HUES48 (cell line): Measurements from ENCODE around the gene GRIN2A.

ENCODE experiments used
- H3K27ac ChIP-seq: one replicate; pipeline ENCODE4 v1.7.0; 2013; ENCODE audit warnings: low read depth, low read length, inconsistent platforms
- H3K27me3 ChIP-seq: 2 replicates; pipeline ENCODE4 v1.6.1; 2013; ENCODE audit warnings: mild to moderate bottlenecking, low read length; ENCODE audit not compliant: control insufficient read depth, insufficient read depth
- H3K36me3 ChIP-seq: 2 replicates; pipeline ENCODE4 v1.6.1; 2013; ENCODE audit warnings: low read length; ENCODE audit not compliant: control insufficient read depth, insufficient read depth
- H3K4me1 ChIP-seq: 2 replicates; pipeline ENCODE4 v1.6.1; 2013; ENCODE audit warnings: mild to moderate bottlenecking, low read length; ENCODE audit not compliant: control insufficient read depth, insufficient read depth
- H3K4me3 ChIP-seq: 2 replicates; pipeline ENCODE4 v1.5.1; 2013; ENCODE audit warnings: mild to moderate bottlenecking, low read depth, low read length
- H3K9ac ChIP-seq: 2 replicates; pipeline ENCODE4 v1.6.1; 2013; ENCODE audit warnings: mild to moderate bottlenecking, low read depth, low read length, moderate library complexity
- H3K9me3 ChIP-seq: 2 replicates; pipeline ENCODE4 v1.6.1; 2013; ENCODE audit warnings: low read length; ENCODE audit not compliant: control insufficient read depth, insufficient read depth

GRIN2A gene

GRCh38 chr16:9862327-9862726 lies 319.9 kb downstream of the GRIN2A start:
- Histone ChIP-seq H3K9me3 (no peaks in the 10 kb centered on the region), H3K4me3 (no peak overlapping the region), H3K27me3 (no peaks in the 10 kb centered on the region), H3K4me1 (no peaks in the 10 kb centered on the region), H3K9ac (no peak overlapping the region), H3K36me3 (no peaks in the 10 kb centered on the region), H3K27ac (no peak overlapping the region)

GRCh38 chr16:9860876-9861275 lies 321.4 kb downstream of the GRIN2A start:
- Histone ChIP-seq H3K4me3 (no peak overlapping the region), H3K27me3 (no peaks in the 10 kb centered on the region), H3K9ac (no peak overlapping the region), H3K4me1 (no peaks in the 10 kb centered on the region), H3K27ac (no peak overlapping the region), H3K9me3 (no peaks in the 10 kb centered on the region), H3K36me3 (no peaks in the 10 kb centered on the region)

- Histone ChIP-seq H3K4me3 (no peak overlapping the region), H3K9me3 (no peaks in the 10 kb centered on the region), H3K27ac (no peak overlapping the region), H3K9ac (no peak overlapping the region), H3K27me3 (no peaks in the 10 kb centered on the region), H3K4me1 (no peaks in the 10 kb centered on the region), H3K36me3 (no peaks in the 10 kb centered on the region)
These were observed 322.4 kb downstream of the GRIN2A start for GRCh38 chr16:9859701-9860327.

GRCh38 chr16:9854675-9855074 lies 327.6 kb downstream of the GRIN2A start:
- Histone ChIP-seq H3K9ac (no peak overlapping the region), H3K36me3 (no peaks in the 10 kb centered on the region), H3K4me1 (no peaks in the 10 kb centered on the region), H3K27me3 (no peaks in the 10 kb centered on the region), H3K9me3 (no peaks in the 10 kb centered on the region), H3K27ac (no peak overlapping the region), H3K4me3 (no peak overlapping the region)

GRCh38 chr16:9852003-9852402 lies 330.2 kb downstream of the GRIN2A start:
- Histone ChIP-seq H3K27me3 (no peaks in the 10 kb centered on the region), H3K36me3 (no peaks in the 10 kb centered on the region), H3K4me3 (no peak overlapping the region), H3K9ac (no peak overlapping the region), H3K9me3 (no peaks in the 10 kb centered on the region), H3K27ac (no peak overlapping the region), H3K4me1 (no peaks in the 10 kb centered on the region)

- Histone ChIP-seq H3K36me3 (no peaks in the 10 kb centered on the region), H3K27me3 (no peaks in the 10 kb centered on the region), H3K9ac (no peak overlapping the region), H3K4me1 (no peaks in the 10 kb centered on the region), H3K4me3 (no peak overlapping the region), H3K9me3 (no peaks in the 10 kb centered on the region), H3K27ac (no peak overlapping the region)
These were observed 331.4 kb downstream of the GRIN2A start for GRCh38 chr16:9850817-9851216.

GRCh38 chr16:9849697-9850245 lies 332.5 kb downstream of the GRIN2A start:
- Histone ChIP-seq H3K9ac (no peak overlapping the region), H3K36me3 (no peaks in the 10 kb centered on the region), H3K4me1 (no peaks in the 10 kb centered on the region), H3K4me3 (no peak overlapping the region), H3K9me3 (no peaks in the 10 kb centered on the region), H3K27ac (no peak overlapping the region), H3K27me3 (no peaks in the 10 kb centered on the region)

GRCh38 chr16:9847146-9847545 lies 335.1 kb downstream of the GRIN2A start:
- Histone ChIP-seq H3K4me3 (no peak overlapping the region), H3K27ac (no peak overlapping the region), H3K27me3 (no peaks in the 10 kb centered on the region), H3K36me3 (no peaks in the 10 kb centered on the region), H3K4me1 (no peaks in the 10 kb centered on the region), H3K9me3 (no peaks in the 10 kb centered on the region), H3K9ac (no peak overlapping the region)

GRCh38 chr16:9846362-9847099 lies 335.7 kb downstream of the GRIN2A start:
- Histone ChIP-seq H3K9me3 (no peaks in the 10 kb centered on the region), H3K27me3 (no peaks in the 10 kb centered on the region), H3K9ac (no peak overlapping the region), H3K36me3 (no peaks in the 10 kb centered on the region), H3K4me3 (no peak overlapping the region), H3K27ac (no peak overlapping the region), H3K4me1 (no peaks in the 10 kb centered on the region)

- Histone ChIP-seq H3K9ac (no peak overlapping the region), H3K36me3 (no peaks in the 10 kb centered on the region), H3K27ac (no peak overlapping the region), H3K4me3 (no peak overlapping the region), H3K27me3 (no peaks in the 10 kb centered on the region), H3K9me3 (no peaks in the 10 kb centered on the region), H3K4me1 (no peaks in the 10 kb centered on the region)
These were observed 336.4 kb downstream of the GRIN2A start for GRCh38 chr16:9845661-9846361.

GRCh38 chr16:9844361-9844760 lies 337.9 kb downstream of the GRIN2A start:
- H3K27me3 ChIP-seq: no peaks in the 10 kb centered on the region
- H3K36me3 ChIP-seq: no peaks in the 10 kb centered on the region
- H3K4me1 ChIP-seq: peaks cover 4% of the 10 kb centered on the region
- no peak overlapping the region for H3K9ac ChIP-seq
- H3K9me3 ChIP-seq: no peaks in the 10 kb centered on the region
- no peak overlapping the region for H3K4me3 ChIP-seq
- H3K27ac ChIP-seq: no peak overlapping the region
